HepG2 (cell line): ENCODE results near the gene ETV3L. TPM values are rescaled to one million over a fixed set of nuclear protein-coding genes. Genes with fewer than 3 reads are reported as not detected.
A peak's percentile ranks its signal among the peaks of the same experiment; 100 is the strongest.

Source experiments
- DDIT3 ChIP-seq: sonication (generic); formaldehyde crosslinking; IDR thresholded peaks from 2 replicates; pipeline ENCODE4 v1.4.0; 2020; ENCODE audit warnings: mild to moderate bottlenecking, missing genetic modification reagents
- HES4 ChIP-seq: sonication (generic); formaldehyde crosslinking; IDR thresholded peaks from 2 replicates; pipeline ENCODE4 v1.9.0; 2021; ENCODE audit warnings: mild to moderate bottlenecking, missing genetic modification reagents, borderline replicate concordance
- HMGA1 ChIP-seq: sonication (generic); formaldehyde crosslinking; conservative IDR thresholded peaks from 2 replicates; pipeline ENCODE4 v1.4.0; 2020; ENCODE audit warnings: missing genetic modification reagents
- HNF4G ChIP-seq, 2 experiments: sonication (generic) in 1 of 2; formaldehyde crosslinking in 1 of 2; IDR thresholded peaks; 2 replicates each; pipeline versions ENCODE4 v1.4.0 to v1.6.1; 2011 to 2020; ENCODE audit warnings: borderline replicate concordance in 2 of 2, low read depth in 2 of 2, mild to moderate bottlenecking in 2 of 2, low read length in 1 of 2, missing genetic modification reagents in 1 of 2, moderate library complexity in 1 of 2
- IRF2 ChIP-seq: IDR thresholded peaks from 2 replicates; pipeline ENCODE4 v1.6.1; 2018; ENCODE audit warnings: missing genetic modification reagents, missing compliant biosample characterization
- NCOA1 ChIP-seq: sonication (generic); formaldehyde crosslinking; IDR thresholded peaks from 2 replicates; pipeline ENCODE4 v1.9.0; 2021; ENCODE audit warnings: missing genetic modification reagents
- NR2F1 ChIP-seq, 2 experiments: fragments of 450-650 bp in 1 of 2; formaldehyde crosslinking in 1 of 2; IDR thresholded peaks; 2 replicates each; pipeline versions ENCODE4 v1.5.0 to v1.6.1; 2016 to 2020; ENCODE audit warnings: mild to moderate bottlenecking in 1 of 2, missing compliant biosample characterization in 1 of 2, missing genetic modification reagents in 1 of 2, moderate library complexity in 1 of 2
- NRL ChIP-seq: sonication (generic); formaldehyde crosslinking; IDR thresholded peaks from 2 replicates; pipeline ENCODE4 v1.5.0; 2020; ENCODE audit warnings: missing genetic modification reagents, mild to moderate bottlenecking, moderate library complexity, borderline replicate concordance
- RARA ChIP-seq: IDR thresholded peaks from 2 replicates; pipeline ENCODE4 v1.6.1; 2016; ENCODE audit warnings: missing genetic modification reagents, missing compliant biosample characterization
- RBFOX2 ChIP-seq: fragments of 200-400 bp; formaldehyde crosslinking; IDR thresholded peaks from 2 replicates; pipeline ENCODE4 v1.6.1; 2017; ENCODE audit warnings: low read depth, mild to moderate bottlenecking, low read length
- SMAD3 ChIP-seq: sonication (generic); formaldehyde crosslinking; IDR thresholded peaks from 2 replicates; pipeline ENCODE4 v1.4.0; 2020; ENCODE audit warnings: missing genetic modification reagents
- TFAP4 ChIP-seq: sonication (generic); IDR thresholded peaks from 2 replicates; pipeline ENCODE4 v1.6.1; 2016; ENCODE audit warnings: low read depth, borderline replicate concordance
- ZMYM2 ChIP-seq: sonication (generic); formaldehyde crosslinking; IDR thresholded peaks from 2 replicates; pipeline ENCODE4 v1.8.0; 2022; ENCODE audit warnings: mild to moderate bottlenecking, missing genetic modification reagents
- ZNF296 ChIP-seq: sonication (generic); formaldehyde crosslinking; conservative IDR thresholded peaks from 2 replicates; pipeline ENCODE4 v1.5.0; 2020; ENCODE audit warnings: mild to moderate bottlenecking, missing genetic modification reagents
- ZNF3 ChIP-seq: IDR thresholded peaks from 2 replicates; pipeline ENCODE4 v1.7.0; 2017; ENCODE audit warnings: inconsistent platforms
- ZNF30 ChIP-seq: sonication (generic); formaldehyde crosslinking; IDR thresholded peaks from 2 replicates; pipeline ENCODE4 v1.5.0; 2020; ENCODE audit warnings: mild to moderate bottlenecking, missing genetic modification reagents
- ZNF318 ChIP-seq: sonication (generic); formaldehyde crosslinking; IDR thresholded peaks from 2 replicates; pipeline ENCODE4 v1.4.0; 2020; ENCODE audit warnings: mild to moderate bottlenecking, missing genetic modification reagents
- ZNF563 ChIP-seq: sonication (generic); formaldehyde crosslinking; IDR thresholded peaks from 2 replicates; pipeline ENCODE4 v1.8.0; 2022; ENCODE audit warnings: mild to moderate bottlenecking, moderate library complexity, missing genetic modification reagents
- ZNF660 ChIP-seq: sonication (generic); formaldehyde crosslinking; IDR thresholded peaks from 2 replicates; pipeline ENCODE4 v1.5.1; 2020; ENCODE audit warnings: mild to moderate bottlenecking, low read depth, missing genetic modification reagents, borderline replicate concordance
- ZNF777 ChIP-seq: sonication (generic); formaldehyde crosslinking; IDR thresholded peaks from 2 replicates; pipeline ENCODE4 v1.4.0; 2020; ENCODE audit warnings: missing genetic modification reagents
- polyA plus RNA-seq, 8 experiments: library from polyadenylated mRNA; depleted of rRNA in 3 of 8; stranded (reverse) in 7 of 8; unstranded in 1 of 8; fragments of >200 nt; fragmentation: Illumina TruSeq in 4 of 8; extraction: Trizol in 4 of 8; gene quantifications; 2 replicates each; pipeline versions ENCODE4 v1.2.1 to v1.2.3, GENCODE V29; 2011 to 2016; ENCODE audit warnings: low read depth in 4 of 8, missing spikeins in 1 of 8, mixed read lengths in 1 of 8; ENCODE audit not compliant: insufficient read depth in 1 of 8
- total RNA-seq, 5 experiments: library from RNA; depleted of rRNA; stranded (reverse); fragments of >200 nt; fragmentation: Illumina TruSeq; extraction: Trizol; gene quantifications; 2 replicates each; pipeline ENCODE4 v1.2.3, GENCODE V29; 2016; ENCODE audit warnings: low read depth in 1 of 5

ETV3L gene
- total and polyA plus RNA-seq, 2 of the 13 experiments (the other 11 are each of a cell fraction or from before 2014, with no cell fraction given) = not detected

- TF ChIP-seq ZNF777 = peak; percentile 22; the same call in 1 of the 2 replicates
- TF ChIP-seq HMGA1 = no peak
- peak; percentile 98 for TF ChIP-seq RBFOX2
- 0 out of 2 replicates have a peak, but pooled peaks have one; percentile 49 for TF ChIP-seq ZNF660 (CRISPR knock-in tag)
- peak; percentile 43; the same call in 1 of the 2 replicates for TF ChIP-seq IRF2 (CRISPR knock-in tag)
- TF ChIP-seq NCOA1 = peak; percentile 53; the same call in 1 of the 2 replicates
- TF ChIP-seq ZMYM2 (CRISPR knock-in tag) = peak; percentile 64
- TF ChIP-seq ZNF296 (CRISPR knock-in tag) = 0 out of 2 replicates have a peak, but pooled peaks have one; percentile 41
- 0 out of 2 replicates have a peak, but pooled peaks have one; percentile 24 for TF ChIP-seq SMAD3 (CRISPR knock-in tag)
- TF ChIP-seq ZNF563 = peak; percentile 89
- TF ChIP-seq ZNF30 (CRISPR knock-in tag) = peak; percentile 91; the same call in 1 of the 2 replicates
- no peak for TF ChIP-seq DDIT3 (CRISPR knock-in tag)
- no peak for TF ChIP-seq NR2F1 (CRISPR knock-in tag; IDR thresholded peaks at IDR 0.05)
- no peak for TF ChIP-seq HNF4G (IDR thresholded peaks at IDR 0.05; ENCODE audit: borderline replicate concordance, low read depth, low read length)
- TF ChIP-seq HNF4G (CRISPR knock-in tag; IDR thresholded peaks at IDR 0.05; ENCODE audit: borderline replicate concordance, low read depth) = peak; percentile 77
- 0 out of 2 replicates have a peak, but pooled peaks have one; percentile 76 for TF ChIP-seq ZNF318 (CRISPR knock-in tag)
- no peak for TF ChIP-seq ZNF3 (CRISPR knock-in tag)
- no peak for TF ChIP-seq RARA
- no peak; the same call in 1 of the 2 replicates for TF ChIP-seq TFAP4
- peak; percentile 83 for TF ChIP-seq HES4 (CRISPR knock-in tag)
- peak; percentile 81; the same call in 1 of the 2 replicates for TF ChIP-seq NRL
These were observed 38.8 kb upstream of the ETV3L start, which contains the start of gene ETV3 (continued) for GRCh38 chr1:157138220-157139051.
